Measurements from ENCODE around the gene RHBDL1.

RHBDL1 gene

GRCh38 chr16:676913-677312 lies 1.4 kb downstream of the RHBDL1 start:
- H4K20me1 ChIP-seq (ENCODE audit: insufficient read depth, low read length, poor library complexity, severe bottlenecking): peaks cover 2% of the 10 kb centered on the region
- no peaks in the 10 kb centered on the region for H3K9me3 ChIP-seq (ENCODE audit: insufficient read depth, low read depth, low read length)
- no peak overlapping the region for H3K4me2 ChIP-seq (ENCODE audit: low read depth, low read length, poor library complexity, severe bottlenecking)
- no peaks in the 10 kb centered on the region for H3K36me3 ChIP-seq (ENCODE audit: insufficient read depth, low read length)
- no peaks in the 10 kb centered on the region for H3K9me2 ChIP-seq (replicated peaks; ENCODE audit: low read depth, low read length)
- H3K79me2 ChIP-seq (ENCODE audit: insufficient read depth, low read length): peaks cover 13% of the 10 kb centered on the region; the same call in 1 of the 2 replicates
- H3K27me3 ChIP-seq (ENCODE audit: insufficient read depth, low read length, poor library complexity, severe bottlenecking): no peaks in the 10 kb centered on the region
- H3F3A ChIP-seq (ENCODE audit: low read depth): no peaks in the 10 kb centered on the region
- H2AFZ ChIP-seq (ENCODE audit: low read length): no peak overlapping the region
- peaks cover 4% of the 10 kb centered on the region for H3K4me1 ChIP-seq (ENCODE audit: insufficient read depth, low read length, poor library complexity, severe bottlenecking)
- no peak for TF ChIP-seq EZH2phosphoT487 (IDR thresholded peaks at IDR 0.05; ENCODE audit: borderline replicate concordance)
- TF ChIP-seq CTCF (conservative IDR thresholded peaks at IDR 0.05; ENCODE audit: low read length): no peak
- no peak overlapping the region for H3K4me3 ChIP-seq (ENCODE audit: low read length, poor library complexity, severe bottlenecking)
- no peak overlapping the region for H3K9ac ChIP-seq (ENCODE audit: low read depth, low read length, poor library complexity, severe bottlenecking)

- H3K4me2 ChIP-seq (ENCODE audit: low read depth, low read length, poor library complexity, severe bottlenecking): no peak overlapping the region
- H2AFZ ChIP-seq (ENCODE audit: low read length): no peak overlapping the region
- H4K20me1 ChIP-seq (ENCODE audit: insufficient read depth, low read length, poor library complexity, severe bottlenecking): peaks cover 2% of the 10 kb centered on the region
- peaks cover 16% of the 10 kb centered on the region; the same call in 1 of the 2 replicates for H3K79me2 ChIP-seq (ENCODE audit: insufficient read depth, low read length)
- no peaks in the 10 kb centered on the region for H3F3A ChIP-seq (ENCODE audit: low read depth)
- no peaks in the 10 kb centered on the region for H3K27me3 ChIP-seq (ENCODE audit: insufficient read depth, low read length, poor library complexity, severe bottlenecking)
- H3K9me2 ChIP-seq (replicated peaks; ENCODE audit: low read depth, low read length): no peaks in the 10 kb centered on the region
- H3K9ac ChIP-seq (ENCODE audit: low read depth, low read length, poor library complexity, severe bottlenecking): no peak overlapping the region
- no peak overlapping the region for H3K4me3 ChIP-seq (ENCODE audit: low read length, poor library complexity, severe bottlenecking)
- TF ChIP-seq CTCF (conservative IDR thresholded peaks at IDR 0.05; ENCODE audit: low read length) (no peak), EZH2phosphoT487 (IDR thresholded peaks at IDR 0.05; ENCODE audit: borderline replicate concordance) (no peak)
- H3K36me3 ChIP-seq (ENCODE audit: insufficient read depth, low read length): no peaks in the 10 kb centered on the region
- H3K4me1 ChIP-seq (ENCODE audit: insufficient read depth, low read length, poor library complexity, severe bottlenecking): peaks cover 4% of the 10 kb centered on the region
- H3K9me3 ChIP-seq (ENCODE audit: insufficient read depth, low read depth, low read length): no peaks in the 10 kb centered on the region
Measured at GRCh38 chr16:677316-678190, 2.1 kb downstream of the RHBDL1 start.

GRCh38 chr16:678209-678857 lies 2.9 kb downstream of the RHBDL1 start:
- H3K9ac ChIP-seq (ENCODE audit: low read depth, low read length, poor library complexity, severe bottlenecking): no peak overlapping the region
- peaks cover 4% of the 10 kb centered on the region for H3K4me1 ChIP-seq (ENCODE audit: insufficient read depth, low read length, poor library complexity, severe bottlenecking)
- H2AFZ ChIP-seq (ENCODE audit: low read length): no peak overlapping the region
- H3K4me2 ChIP-seq (ENCODE audit: low read depth, low read length, poor library complexity, severe bottlenecking): no peak overlapping the region
- no peaks in the 10 kb centered on the region for H3K9me3 ChIP-seq (ENCODE audit: insufficient read depth, low read depth, low read length)
- peaks cover 2% of the 10 kb centered on the region for H4K20me1 ChIP-seq (ENCODE audit: insufficient read depth, low read length, poor library complexity, severe bottlenecking)
- no peaks in the 10 kb centered on the region for H3F3A ChIP-seq (ENCODE audit: low read depth)
- no peaks in the 10 kb centered on the region for H3K36me3 ChIP-seq (ENCODE audit: insufficient read depth, low read length)
- H3K27me3 ChIP-seq (ENCODE audit: insufficient read depth, low read length, poor library complexity, severe bottlenecking): no peaks in the 10 kb centered on the region
- no peak for TF ChIP-seq EZH2phosphoT487 (IDR thresholded peaks at IDR 0.05; ENCODE audit: borderline replicate concordance)
- TF ChIP-seq CTCF (conservative IDR thresholded peaks at IDR 0.05; ENCODE audit: low read length): no peak
- peaks cover 16% of the 10 kb centered on the region; the same call in 1 of the 2 replicates for H3K79me2 ChIP-seq (ENCODE audit: insufficient read depth, low read length)
- no peak overlapping the region for H3K4me3 ChIP-seq (ENCODE audit: low read length, poor library complexity, severe bottlenecking)
- no peaks in the 10 kb centered on the region for H3K9me2 ChIP-seq (replicated peaks; ENCODE audit: low read depth, low read length)
